ENCODE measurements around the gene LEMD2. TPM values are rescaled to one million over a fixed set of nuclear protein-coding genes. Genes with fewer than 3 reads are reported as not detected.

The LEMD2 gene
- total RNA-seq, 4 donors from 2014 or later, result 37.7 to 47.2 (median 42.3) TPM

DNA sequence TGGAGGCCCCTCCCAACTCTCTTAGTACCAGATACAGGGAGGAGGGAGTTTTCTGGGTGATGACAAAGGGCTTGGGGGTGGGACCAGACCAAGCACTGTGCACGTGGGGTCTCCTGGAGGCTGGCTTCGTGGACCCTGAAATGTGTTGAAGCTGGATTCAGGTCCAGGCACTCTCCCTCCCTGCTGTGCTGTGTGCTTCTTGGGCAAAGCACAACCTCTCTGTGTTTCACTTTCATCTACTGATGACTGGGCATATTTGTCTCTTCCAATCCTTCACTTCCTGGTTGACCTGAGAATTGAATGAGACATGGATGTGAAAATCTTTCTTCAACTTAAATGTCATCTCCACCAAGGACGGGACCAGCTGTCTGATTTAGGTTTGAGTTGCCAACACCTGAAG, 29.4 kb upstream of the LEMD2 start:
- H3K36me3 ChIP-seq, result no peaks in the 10 kb centered on the region
- intact Hi-C loops (cut with DNase I), result no loop called here

DNA sequence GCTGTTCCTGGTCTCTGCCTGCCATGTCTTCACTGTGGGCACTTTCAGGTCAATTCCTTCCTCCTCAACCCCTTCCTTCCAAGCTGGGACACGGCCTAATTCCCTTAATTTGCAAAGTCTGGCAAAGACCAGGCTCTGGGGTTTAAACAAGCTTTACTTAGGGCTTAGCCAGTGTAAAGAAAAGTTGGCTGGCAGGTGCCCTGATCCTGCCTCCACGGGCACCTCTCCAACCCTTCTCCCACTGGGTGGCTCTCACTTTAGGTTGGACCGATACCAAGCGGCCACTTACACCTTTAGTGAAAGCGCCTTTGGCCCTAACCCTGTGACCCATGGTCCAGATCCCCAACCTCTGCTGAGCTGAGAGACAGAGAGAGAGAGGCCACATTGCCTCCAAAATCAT, 28.6 kb upstream of the LEMD2 start:
- H3K27me3 ChIP-seq, result peaks cover 0 to 98% (median 6%) of the 10 kb centered on the region in 4 donors
- no peak for TF ChIP-seq POLR2A (IDR thresholded peaks at IDR 0.05)
- TF ChIP-seq, protein P1, sequence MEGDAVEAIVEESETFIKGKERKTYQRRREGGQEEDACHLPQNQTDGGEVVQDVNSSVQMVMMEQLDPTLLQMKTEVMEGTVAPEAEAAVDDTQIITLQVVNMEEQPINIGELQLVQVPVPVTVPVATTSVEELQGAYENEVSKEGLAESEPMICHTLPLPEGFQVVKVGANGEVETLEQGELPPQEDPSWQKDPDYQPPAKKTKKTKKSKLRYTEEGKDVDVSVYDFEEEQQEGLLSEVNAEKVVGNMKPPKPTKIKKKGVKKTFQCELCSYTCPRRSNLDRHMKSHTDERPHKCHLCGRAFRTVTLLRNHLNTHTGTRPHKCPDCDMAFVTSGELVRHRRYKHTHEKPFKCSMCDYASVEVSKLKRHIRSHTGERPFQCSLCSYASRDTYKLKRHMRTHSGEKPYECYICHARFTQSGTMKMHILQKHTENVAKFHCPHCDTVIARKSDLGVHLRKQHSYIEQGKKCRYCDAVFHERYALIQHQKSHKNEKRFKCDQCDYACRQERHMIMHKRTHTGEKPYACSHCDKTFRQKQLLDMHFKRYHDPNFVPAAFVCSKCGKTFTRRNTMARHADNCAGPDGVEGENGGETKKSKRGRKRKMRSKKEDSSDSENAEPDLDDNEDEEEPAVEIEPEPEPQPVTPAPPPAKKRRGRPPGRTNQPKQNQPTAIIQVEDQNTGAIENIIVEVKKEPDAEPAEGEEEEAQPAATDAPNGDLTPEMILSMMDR (IDR thresholded peaks at IDR 0.05), result no peak
- no peaks in the 10 kb centered on the region for H3K36me3 ChIP-seq
- no peaks in the 10 kb centered on the region for H3K9me3 ChIP-seq
- 10 to 28% methylated on average over 3 to 4 of the region's 5 CpGs for WGBS, 2 donors
- intact Hi-C loops (cut with DNase I), result no loop called here
- H3K27ac ChIP-seq, result no peak overlapping the region
- DNase-seq, result no peak
- H3K4me1 ChIP-seq, result peaks cover 0 to 19% (median 0%) of the 10 kb centered on the region in 3 donors
- no peak overlapping the region for H3K4me3 ChIP-seq

More for the DNA sequence above, 29.4 kb upstream of the LEMD2 start:
- Histone ChIP-seq H3K4me1 (peaks cover 0 to 19% (median 0%) of the 10 kb centered on the region in 3 donors), H3K9me3 (no peaks in the 10 kb centered on the region), H3K4me3 (no peak overlapping the region), H3K27me3 (peaks cover 0 to 96% (median 5%) of the 10 kb centered on the region in 4 donors), H3K27ac (no peak overlapping the region)
- no peak for TF ChIP-seq POLR2A (IDR thresholded peaks at IDR 0.05)
- TF ChIP-seq, protein P1 (IDR thresholded peaks at IDR 0.05), result no peak
- WGBS, 2 donors, result 48 to 71% methylated on average over 2 to 3 of the region's 3 CpGs
- no peak for DNase-seq

DNA sequence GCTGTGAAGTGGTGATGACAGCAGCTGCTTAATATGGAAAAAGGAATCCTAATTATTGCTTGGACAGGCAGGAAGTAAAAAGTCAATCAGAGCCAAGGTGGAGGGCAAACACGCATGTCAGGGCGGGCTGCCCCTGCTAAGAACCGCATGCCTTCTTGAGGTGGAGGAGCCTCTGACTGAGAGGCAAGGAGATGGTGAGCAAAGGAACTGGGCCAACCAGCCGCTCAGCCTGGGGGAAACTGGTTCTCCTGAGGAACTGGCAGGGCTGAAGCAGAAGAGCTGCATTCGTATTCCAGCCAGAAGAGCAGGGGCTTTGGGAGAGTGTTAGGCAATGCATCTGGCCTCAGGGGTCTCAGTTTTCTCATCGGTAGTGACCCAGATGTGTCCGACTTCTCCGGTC, 28.0 kb upstream of the LEMD2 start:
- peaks cover 0 to 99% (median 8%) of the 10 kb centered on the region in 4 donors for H3K27me3 ChIP-seq
- H3K9me3 ChIP-seq, result no peaks in the 10 kb centered on the region
- H3K36me3 ChIP-seq, result no peaks in the 10 kb centered on the region
- peaks cover 0 to 19% (median 0%) of the 10 kb centered on the region in 3 donors for H3K4me1 ChIP-seq
- H3K4me3 ChIP-seq, result no peak overlapping the region
- intact Hi-C loops (cut with DNase I), result no loop called here
- no peak overlapping the region for H3K27ac ChIP-seq
- WGBS, 2 donors, result 42 to 52% methylated on average over 7 to 8 of the region's 8 CpGs
- TF ChIP-seq, protein P1 (IDR thresholded peaks at IDR 0.05), result no peak
- TF ChIP-seq POLR2A (IDR thresholded peaks at IDR 0.05), result no peak
- no peak for DNase-seq

DNA sequence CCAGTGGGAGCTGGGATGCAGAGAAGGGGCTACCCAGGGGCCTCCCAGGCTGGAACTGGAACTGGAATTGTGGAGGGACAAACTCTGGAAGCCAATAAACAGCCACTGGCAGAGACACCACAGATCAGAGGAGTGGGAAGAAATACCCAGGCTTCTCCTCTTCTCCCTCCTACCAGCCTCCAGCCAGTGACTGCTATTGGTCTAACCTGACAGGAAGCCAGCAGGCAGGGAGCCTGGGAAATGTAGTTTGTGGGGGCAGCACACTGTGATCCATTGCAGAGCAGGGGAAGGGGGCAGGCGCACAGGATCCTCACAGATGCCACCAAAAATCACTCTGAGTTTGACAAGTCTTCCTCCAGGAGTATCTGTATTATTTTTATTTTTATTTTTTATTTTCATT, 26.9 kb upstream of the LEMD2 start:
- WGBS, 2 donors, result 27 to 80% methylated on average over 1 of the region's 1 CpG
- peaks cover 0 to 99% (median 8%) of the 10 kb centered on the region in 4 donors for H3K27me3 ChIP-seq

More for the DNA sequence above, 26.9 kb upstream of the LEMD2 start:
- intact Hi-C loops (cut with DNase I), result no loop called here
- no peak for DNase-seq
- H3K4me3 ChIP-seq, result no peak overlapping the region
- H3K36me3 ChIP-seq, result no peaks in the 10 kb centered on the region
- no peaks in the 10 kb centered on the region for H3K9me3 ChIP-seq
- peaks cover 0 to 19% (median 0%) of the 10 kb centered on the region in 3 donors for H3K4me1 ChIP-seq
- TF ChIP-seq, protein P1 (IDR thresholded peaks at IDR 0.05), result no peak
- TF ChIP-seq POLR2A (IDR thresholded peaks at IDR 0.05), result no peak
- H3K27ac ChIP-seq, result no peak overlapping the region

Data from esophagus squamous epithelium (tissue), 5 donors.